ENCODE data around the gene PSD. TPM values are rescaled to one million over a fixed set of nuclear protein-coding genes. Genes with fewer than 3 reads are reported as not detected.

PSD gene
- total RNA-seq, 1 donor, result 0.18 TPM

DNA sequence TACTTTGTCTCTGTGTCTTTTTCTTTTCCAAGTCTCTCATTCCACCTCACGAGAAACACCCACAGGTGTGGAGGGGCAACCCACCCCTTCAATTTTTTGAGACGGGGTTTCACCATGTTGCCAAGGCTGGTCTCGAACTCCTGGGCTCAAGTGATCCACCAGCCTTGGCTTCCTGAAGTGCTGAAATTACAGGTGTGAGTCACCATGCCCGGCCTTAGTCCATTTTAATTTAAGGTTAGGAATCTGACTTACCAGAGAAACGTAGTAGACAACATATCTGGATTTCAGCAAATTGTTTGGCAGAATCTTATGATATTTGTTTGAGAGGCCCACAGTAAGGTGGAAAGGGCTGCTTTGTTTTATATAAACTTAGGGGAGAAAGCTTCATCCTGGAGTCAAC lies 26.3 kb downstream of the PSD start:
- H3K4me3 ChIP-seq (ENCODE audit: low read depth, low read length), result no peak overlapping the region
- TF ChIP-seq, protein P1, sequence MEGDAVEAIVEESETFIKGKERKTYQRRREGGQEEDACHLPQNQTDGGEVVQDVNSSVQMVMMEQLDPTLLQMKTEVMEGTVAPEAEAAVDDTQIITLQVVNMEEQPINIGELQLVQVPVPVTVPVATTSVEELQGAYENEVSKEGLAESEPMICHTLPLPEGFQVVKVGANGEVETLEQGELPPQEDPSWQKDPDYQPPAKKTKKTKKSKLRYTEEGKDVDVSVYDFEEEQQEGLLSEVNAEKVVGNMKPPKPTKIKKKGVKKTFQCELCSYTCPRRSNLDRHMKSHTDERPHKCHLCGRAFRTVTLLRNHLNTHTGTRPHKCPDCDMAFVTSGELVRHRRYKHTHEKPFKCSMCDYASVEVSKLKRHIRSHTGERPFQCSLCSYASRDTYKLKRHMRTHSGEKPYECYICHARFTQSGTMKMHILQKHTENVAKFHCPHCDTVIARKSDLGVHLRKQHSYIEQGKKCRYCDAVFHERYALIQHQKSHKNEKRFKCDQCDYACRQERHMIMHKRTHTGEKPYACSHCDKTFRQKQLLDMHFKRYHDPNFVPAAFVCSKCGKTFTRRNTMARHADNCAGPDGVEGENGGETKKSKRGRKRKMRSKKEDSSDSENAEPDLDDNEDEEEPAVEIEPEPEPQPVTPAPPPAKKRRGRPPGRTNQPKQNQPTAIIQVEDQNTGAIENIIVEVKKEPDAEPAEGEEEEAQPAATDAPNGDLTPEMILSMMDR (IDR thresholded peaks at IDR 0.05; ENCODE audit: insufficient read depth, low read length), result no peak
- DNase-seq (ENCODE audit: low read depth), result no peak

DNA sequence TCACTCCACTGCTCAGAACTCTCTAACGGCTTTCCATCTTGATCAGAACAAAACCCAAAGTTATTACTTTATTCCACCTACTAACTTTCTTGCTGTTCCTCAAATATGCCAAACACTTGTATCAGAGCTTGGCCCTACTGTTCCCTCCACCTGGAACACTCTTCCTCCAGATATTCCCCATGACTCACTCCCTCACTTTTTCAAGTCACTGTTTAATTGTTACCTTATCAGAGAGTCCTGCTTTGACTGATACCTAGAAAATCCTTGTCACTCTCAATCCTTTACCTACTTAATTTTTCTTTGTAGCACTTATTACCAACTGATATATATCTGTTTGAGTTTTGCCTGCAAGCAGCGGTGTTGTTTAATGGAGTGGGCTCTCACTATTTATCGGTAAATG lies 28.7 kb downstream of the PSD start:
- no peak for DNase-seq (ENCODE audit: low read depth)
- TF ChIP-seq, protein P1 (IDR thresholded peaks at IDR 0.05; ENCODE audit: insufficient read depth, low read length), result no peak
- H3K4me3 ChIP-seq (ENCODE audit: low read depth, low read length), result no peak overlapping the region

DNA sequence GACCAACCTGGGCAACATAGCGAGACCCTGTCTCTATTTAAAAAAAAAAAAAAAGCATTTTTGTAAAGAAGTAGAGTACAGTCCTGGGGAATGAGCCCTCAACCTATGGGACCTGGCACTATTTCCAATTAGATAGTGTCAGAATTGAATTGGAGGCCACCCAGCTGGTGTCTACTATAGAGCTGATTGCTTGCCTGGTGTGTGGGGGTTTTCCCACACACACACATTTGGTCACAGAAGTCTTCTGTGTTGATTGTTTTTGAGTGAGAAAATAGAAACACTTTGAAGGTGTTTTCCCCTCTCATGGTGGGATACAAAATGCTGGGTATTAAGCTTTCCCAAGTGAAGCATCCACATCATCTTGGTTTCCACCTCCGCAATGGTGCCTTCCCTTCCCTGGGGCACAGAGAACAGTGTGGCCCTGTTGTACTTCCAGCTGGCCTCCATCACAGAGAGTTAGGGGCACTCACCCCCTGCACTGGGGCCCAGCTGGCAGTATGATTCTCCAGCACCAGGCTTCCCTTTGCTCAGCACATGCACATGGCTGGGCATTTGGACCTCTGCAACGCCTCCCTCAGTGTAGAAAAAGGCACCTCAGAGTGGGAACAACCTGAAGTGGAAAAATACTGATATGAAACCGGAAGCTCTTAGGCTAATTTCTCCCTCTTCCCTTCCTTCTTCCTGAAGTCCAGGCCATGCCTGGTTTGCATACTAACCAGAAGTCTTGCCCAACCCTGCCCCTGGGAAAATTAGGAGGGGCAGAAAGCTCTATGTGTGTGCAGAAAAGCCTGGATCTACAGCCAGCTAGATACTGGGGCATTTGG lies 33.8 kb downstream of the PSD start:
- TF ChIP-seq, protein P1 (IDR thresholded peaks at IDR 0.05; ENCODE audit: insufficient read depth, low read length), result no peak
- H3K4me3 ChIP-seq (ENCODE audit: low read depth, low read length), result no peak overlapping the region
- DNase-seq (ENCODE audit: low read depth), result peak; percentile 58

DNA sequence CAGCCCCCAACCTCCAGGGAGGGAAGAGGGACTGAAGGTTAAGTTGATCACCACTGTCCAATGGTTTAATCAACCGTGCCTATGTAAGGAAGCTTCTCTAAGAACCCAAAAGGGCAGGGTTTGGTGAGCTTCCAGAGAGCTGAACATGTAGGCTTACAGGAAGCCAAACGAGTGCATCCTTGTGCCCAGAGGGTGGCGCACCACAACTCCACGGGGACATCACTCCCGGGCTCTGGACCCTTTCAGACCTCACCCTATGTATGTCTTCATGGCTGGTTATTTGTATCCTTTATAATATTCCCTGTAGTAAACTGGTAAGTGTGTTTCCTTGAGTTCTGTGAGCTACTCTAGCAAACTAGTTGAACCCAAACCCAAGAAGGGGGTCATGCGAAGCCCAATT lies 34.5 kb downstream of the PSD start:
- peak; percentile 15 for DNase-seq (ENCODE audit: low read depth)
- H3K4me3 ChIP-seq (ENCODE audit: low read depth, low read length), result no peak overlapping the region
- TF ChIP-seq, protein P1 (IDR thresholded peaks at IDR 0.05; ENCODE audit: insufficient read depth, low read length), result peak; percentile 16

DNA sequence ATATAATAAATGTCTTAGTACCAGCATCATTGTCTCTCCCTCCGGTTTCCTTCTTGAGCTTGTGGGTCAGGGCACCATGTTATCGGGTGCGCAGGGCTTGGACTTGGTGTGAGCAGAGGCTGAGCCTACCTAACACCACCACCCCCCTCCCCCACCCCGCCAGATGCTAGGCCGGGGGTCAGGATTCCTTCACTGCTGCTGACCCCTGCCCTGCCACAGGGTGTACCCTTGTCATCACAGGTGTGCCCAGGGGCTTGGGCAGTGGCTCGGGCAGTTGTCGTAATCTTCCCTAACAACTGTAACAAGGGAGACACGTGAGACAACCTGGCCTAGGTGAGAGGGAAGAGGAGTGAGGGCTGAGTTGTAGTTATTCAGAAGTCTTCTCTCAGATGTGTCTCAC lies 35.7 kb downstream of the PSD start:
- H3K4me3 ChIP-seq (ENCODE audit: low read depth, low read length), result no peak overlapping the region
- TF ChIP-seq, protein P1 (IDR thresholded peaks at IDR 0.05; ENCODE audit: insufficient read depth, low read length), result no peak
- no peak for DNase-seq (ENCODE audit: low read depth)

DNA sequence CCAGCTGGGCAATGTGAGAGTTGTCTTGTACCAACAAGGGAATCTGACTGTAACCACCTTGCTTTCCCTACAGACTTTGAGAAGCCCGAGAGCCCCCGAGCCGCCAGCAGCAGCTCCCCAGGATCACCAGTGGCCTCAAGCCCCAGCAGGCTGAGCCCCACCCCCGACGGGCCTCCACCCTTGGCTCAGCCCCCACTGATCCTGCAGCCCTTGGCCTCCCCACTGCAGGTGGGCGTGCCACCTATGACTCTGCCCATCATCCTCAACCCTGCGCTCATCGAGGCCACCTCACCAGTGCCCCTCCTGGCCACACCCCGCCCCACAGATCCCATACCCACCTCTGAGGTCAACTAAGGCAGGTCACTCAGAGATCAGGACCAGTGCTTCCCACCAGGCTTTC lies 36.6 kb downstream of the PSD start:
- TF ChIP-seq, protein P1 (IDR thresholded peaks at IDR 0.05; ENCODE audit: insufficient read depth, low read length), result no peak
- H3K4me3 ChIP-seq (ENCODE audit: low read depth, low read length), result no peak overlapping the region
- DNase-seq (ENCODE audit: low read depth), result no peak

DNA sequence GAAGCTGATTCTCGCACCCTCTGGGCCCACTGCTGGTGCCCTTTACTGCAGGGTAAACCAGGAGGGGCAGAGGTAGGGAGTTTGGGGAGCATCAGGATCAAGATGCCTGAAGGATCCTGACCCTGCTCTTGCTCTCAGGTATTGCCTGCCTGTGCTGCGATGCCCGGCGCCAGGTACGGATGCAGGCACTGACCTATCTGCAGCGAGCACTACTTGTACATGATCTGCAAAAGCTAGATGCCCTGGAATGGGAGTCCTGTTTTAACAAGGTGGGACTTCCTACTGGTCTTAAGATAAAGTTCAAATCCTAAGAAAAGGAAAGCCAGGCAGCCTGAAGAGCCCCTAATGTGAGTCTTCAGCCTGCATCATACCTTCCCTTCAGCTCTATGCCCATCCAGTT lies 39.2 kb downstream of the PSD start:
- TF ChIP-seq, protein P1 (IDR thresholded peaks at IDR 0.05; ENCODE audit: insufficient read depth, low read length), result no peak
- H3K4me3 ChIP-seq (ENCODE audit: low read depth, low read length), result no peak overlapping the region
- no peak for DNase-seq (ENCODE audit: low read depth)
